ENCODE results near the gene SRSF8. TPM values are rescaled to one million over a fixed set of nuclear protein-coding genes. Genes with fewer than 3 reads are reported as not detected.

Gene SRSF8
- total RNA-seq, 1 experiment from 2014 or later, result 40.6 TPM

DNA sequence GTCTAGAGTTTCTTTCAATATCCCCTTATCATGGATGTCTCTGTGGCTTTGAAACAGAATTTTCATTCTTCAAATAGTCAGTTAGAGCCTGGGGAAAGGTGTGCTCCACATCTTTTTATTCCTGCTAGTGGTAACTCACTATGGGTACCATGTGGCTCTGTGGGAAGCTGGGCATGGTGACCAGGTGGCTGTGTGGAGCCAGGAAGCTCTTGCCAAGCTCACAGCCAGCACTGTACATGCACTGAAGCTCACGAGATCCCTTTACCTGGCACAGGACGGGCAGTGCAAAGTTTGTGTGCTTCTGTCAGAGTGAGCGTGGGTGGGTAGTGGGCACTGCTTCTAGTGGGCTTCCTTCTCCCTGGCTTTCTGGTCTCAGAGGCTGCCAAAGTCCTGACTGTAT lies 23.8 kb upstream of the SRSF8 start:
- no peaks in the 10 kb centered on the region for H3K9me3 ChIP-seq (ENCODE audit: control insufficient read depth, insufficient read depth, low read depth, low read length)
- DNase-seq (ENCODE audit: low read depth, low spot score) (no peak), ATAC-seq (no peak)
- no peak overlapping the region for H3K4me3 ChIP-seq (ENCODE audit: low read depth in 2 of 2, low read length in 2 of 2)
- TF ChIP-seq POLR2AphosphoS5 (IDR thresholded peaks at IDR 0.05; ENCODE audit: low read depth, low read length) (no peak), TCF7L2 (IDR thresholded peaks at IDR 0.05; ENCODE audit: low read depth, low read length) (no peak), SIN3A (IDR thresholded peaks at IDR 0.05; ENCODE audit: borderline replicate concordance, insufficient read depth, low read depth, low read length) (no peak)
- TF ChIP-seq, protein P1, sequence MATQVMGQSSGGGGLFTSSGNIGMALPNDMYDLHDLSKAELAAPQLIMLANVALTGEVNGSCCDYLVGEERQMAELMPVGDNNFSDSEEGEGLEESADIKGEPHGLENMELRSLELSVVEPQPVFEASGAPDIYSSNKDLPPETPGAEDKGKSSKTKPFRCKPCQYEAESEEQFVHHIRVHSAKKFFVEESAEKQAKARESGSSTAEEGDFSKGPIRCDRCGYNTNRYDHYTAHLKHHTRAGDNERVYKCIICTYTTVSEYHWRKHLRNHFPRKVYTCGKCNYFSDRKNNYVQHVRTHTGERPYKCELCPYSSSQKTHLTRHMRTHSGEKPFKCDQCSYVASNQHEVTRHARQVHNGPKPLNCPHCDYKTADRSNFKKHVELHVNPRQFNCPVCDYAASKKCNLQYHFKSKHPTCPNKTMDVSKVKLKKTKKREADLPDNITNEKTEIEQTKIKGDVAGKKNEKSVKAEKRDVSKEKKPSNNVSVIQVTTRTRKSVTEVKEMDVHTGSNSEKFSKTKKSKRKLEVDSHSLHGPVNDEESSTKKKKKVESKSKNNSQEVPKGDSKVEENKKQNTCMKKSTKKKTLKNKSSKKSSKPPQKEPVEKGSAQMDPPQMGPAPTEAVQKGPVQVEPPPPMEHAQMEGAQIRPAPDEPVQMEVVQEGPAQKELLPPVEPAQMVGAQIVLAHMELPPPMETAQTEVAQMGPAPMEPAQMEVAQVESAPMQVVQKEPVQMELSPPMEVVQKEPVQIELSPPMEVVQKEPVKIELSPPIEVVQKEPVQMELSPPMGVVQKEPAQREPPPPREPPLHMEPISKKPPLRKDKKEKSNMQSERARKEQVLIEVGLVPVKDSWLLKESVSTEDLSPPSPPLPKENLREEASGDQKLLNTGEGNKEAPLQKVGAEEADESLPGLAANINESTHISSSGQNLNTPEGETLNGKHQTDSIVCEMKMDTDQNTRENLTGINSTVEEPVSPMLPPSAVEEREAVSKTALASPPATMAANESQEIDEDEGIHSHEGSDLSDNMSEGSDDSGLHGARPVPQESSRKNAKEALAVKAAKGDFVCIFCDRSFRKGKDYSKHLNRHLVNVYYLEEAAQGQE (IDR thresholded peaks at IDR 0.05; ENCODE audit: insufficient read depth in 1 of 2, low read depth in 2 of 2, low read length in 1 of 2), result no peak
- TF ChIP-seq, protein P2, sequence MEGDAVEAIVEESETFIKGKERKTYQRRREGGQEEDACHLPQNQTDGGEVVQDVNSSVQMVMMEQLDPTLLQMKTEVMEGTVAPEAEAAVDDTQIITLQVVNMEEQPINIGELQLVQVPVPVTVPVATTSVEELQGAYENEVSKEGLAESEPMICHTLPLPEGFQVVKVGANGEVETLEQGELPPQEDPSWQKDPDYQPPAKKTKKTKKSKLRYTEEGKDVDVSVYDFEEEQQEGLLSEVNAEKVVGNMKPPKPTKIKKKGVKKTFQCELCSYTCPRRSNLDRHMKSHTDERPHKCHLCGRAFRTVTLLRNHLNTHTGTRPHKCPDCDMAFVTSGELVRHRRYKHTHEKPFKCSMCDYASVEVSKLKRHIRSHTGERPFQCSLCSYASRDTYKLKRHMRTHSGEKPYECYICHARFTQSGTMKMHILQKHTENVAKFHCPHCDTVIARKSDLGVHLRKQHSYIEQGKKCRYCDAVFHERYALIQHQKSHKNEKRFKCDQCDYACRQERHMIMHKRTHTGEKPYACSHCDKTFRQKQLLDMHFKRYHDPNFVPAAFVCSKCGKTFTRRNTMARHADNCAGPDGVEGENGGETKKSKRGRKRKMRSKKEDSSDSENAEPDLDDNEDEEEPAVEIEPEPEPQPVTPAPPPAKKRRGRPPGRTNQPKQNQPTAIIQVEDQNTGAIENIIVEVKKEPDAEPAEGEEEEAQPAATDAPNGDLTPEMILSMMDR (IDR thresholded peaks at IDR 0.05), result no peak
- H3K27me3 ChIP-seq (ENCODE audit: control insufficient read depth, insufficient read depth, low read length), result peaks cover 27% of the 10 kb centered on the region
- no peak overlapping the region for H3K27ac ChIP-seq (ENCODE audit: low read length)
- BruUV-seq (replicated peaks), result no TSS peak
- in situ Hi-C loops (cut with HindIII; ENCODE audit: low pct_unique_long_range_greater_than_20kb, low sequenced_read_pairs) (no loop called here), intact Hi-C loops (cut with micrococcal nuclease; ENCODE audit: unreplicated experiment) (no loop called here)
- POLR2A ChIA-PET, result no interaction called here
- H3K4me1 ChIP-seq (ENCODE audit: control insufficient read depth, insufficient read depth, low read length), result no peaks in the 10 kb centered on the region
- CTCF ChIA-PET, result no interaction called here
- H3K36me3 ChIP-seq (ENCODE audit: control insufficient read depth, insufficient read depth, low read length), result no peaks in the 10 kb centered on the region

DNA sequence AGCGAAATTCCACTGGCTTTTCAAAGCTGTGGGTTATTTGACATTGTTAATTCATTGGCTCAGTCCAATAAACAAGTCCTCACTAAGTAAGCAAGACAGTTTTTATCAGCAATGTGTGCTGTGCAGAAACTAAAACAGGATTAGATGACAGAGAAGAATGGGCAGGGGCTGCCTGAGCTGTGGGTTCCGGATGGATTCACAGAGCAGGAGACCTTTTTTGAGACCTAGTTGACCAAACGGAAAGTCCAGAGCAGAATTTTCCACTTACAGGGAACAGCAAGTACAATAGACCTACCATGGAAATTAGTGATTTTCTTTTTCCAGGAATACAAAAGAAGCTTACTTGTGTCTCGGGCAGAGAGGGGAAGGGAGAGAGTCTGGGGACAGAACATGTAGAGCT lies 22.7 kb upstream of the SRSF8 start:
- in situ Hi-C loops (cut with HindIII; ENCODE audit: low pct_unique_long_range_greater_than_20kb, low sequenced_read_pairs) (no loop called here), intact Hi-C loops (cut with micrococcal nuclease; ENCODE audit: unreplicated experiment) (no loop called here)
- no peaks in the 10 kb centered on the region for H3K36me3 ChIP-seq (ENCODE audit: control insufficient read depth, insufficient read depth, low read length)
- H3K9me3 ChIP-seq (ENCODE audit: control insufficient read depth, insufficient read depth, low read depth, low read length), result no peaks in the 10 kb centered on the region
- no peak overlapping the region for H3K4me3 ChIP-seq (ENCODE audit: low read depth in 2 of 2, low read length in 2 of 2)
- peaks cover 34% of the 10 kb centered on the region for H3K27me3 ChIP-seq (ENCODE audit: control insufficient read depth, insufficient read depth, low read length)
- no peaks in the 10 kb centered on the region for H3K4me1 ChIP-seq (ENCODE audit: control insufficient read depth, insufficient read depth, low read length)
- DNase-seq (ENCODE audit: low read depth, low spot score), result no peak
- H3K27ac ChIP-seq (ENCODE audit: low read length), result no peak overlapping the region
- ChIA-PET POLR2A (no interaction called here), CTCF (no interaction called here)
- TF ChIP-seq SIN3A (IDR thresholded peaks at IDR 0.05; ENCODE audit: borderline replicate concordance, insufficient read depth, low read depth, low read length), result no peak
- TF ChIP-seq, protein P2 (IDR thresholded peaks at IDR 0.05), result no peak
- TF ChIP-seq, protein P1 (IDR thresholded peaks at IDR 0.05; ENCODE audit: insufficient read depth in 1 of 2, low read depth in 2 of 2, low read length in 1 of 2), result no peak
- no peak for TF ChIP-seq TCF7L2 (IDR thresholded peaks at IDR 0.05; ENCODE audit: low read depth, low read length)
- TF ChIP-seq POLR2AphosphoS5 (IDR thresholded peaks at IDR 0.05; ENCODE audit: low read depth, low read length), result no peak
- BruUV-seq (replicated peaks), result no TSS peak
- ATAC-seq, result no peak
